Epithelial cell of esophagus (primary cell): ENCODE measurements around the gene TGM5.
A peak's percentile ranks its signal among the peaks of the same experiment; 100 is the strongest.

Experiments used
- DNase-seq: peaks from one replicate; pipeline ENCODE4 v3.0.0; 2010; ENCODE audit warnings: low read depth
- H3K4me3 ChIP-seq: 2 replicates; pipeline ENCODE4 v1.5.1; 2011; ENCODE audit warnings: mild to moderate bottlenecking, low read length, control low read depth
- TF ChIP-seq, protein P1 (sequence below): IDR thresholded peaks from 2 replicates; pipeline ENCODE4 v1.5.1; 2011; ENCODE audit warnings: low read depth, mild to moderate bottlenecking, low read length, control low read depth, inconsistent platforms; ENCODE audit not compliant: insufficient read depth; ENCODE audit errors: missing control alignments

Gene TGM5

DNA sequence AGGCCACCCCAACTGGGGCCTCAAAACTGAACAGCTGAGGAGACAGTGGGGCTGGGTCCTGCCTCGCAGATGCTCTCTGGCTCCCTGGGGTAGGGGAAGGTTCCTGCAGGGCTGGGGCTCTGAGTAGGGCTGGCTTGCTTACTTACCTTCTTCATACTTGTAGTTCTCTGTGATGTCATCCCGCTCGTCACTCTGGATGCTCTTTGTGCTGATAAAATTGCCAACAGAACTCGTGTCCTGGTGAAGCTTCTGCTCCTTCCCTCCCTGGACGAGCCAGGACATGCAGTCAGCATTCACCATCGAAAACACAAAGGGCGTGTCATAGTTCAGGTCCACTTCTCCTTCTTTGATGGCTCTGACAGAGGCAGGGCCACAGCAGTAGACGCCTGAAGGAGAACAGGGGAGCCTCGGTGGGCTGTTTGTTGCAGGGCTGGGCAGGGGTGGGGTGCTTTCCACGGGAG is 28.0 kb downstream of the TGM5 start:
- TF ChIP-seq, protein P1, sequence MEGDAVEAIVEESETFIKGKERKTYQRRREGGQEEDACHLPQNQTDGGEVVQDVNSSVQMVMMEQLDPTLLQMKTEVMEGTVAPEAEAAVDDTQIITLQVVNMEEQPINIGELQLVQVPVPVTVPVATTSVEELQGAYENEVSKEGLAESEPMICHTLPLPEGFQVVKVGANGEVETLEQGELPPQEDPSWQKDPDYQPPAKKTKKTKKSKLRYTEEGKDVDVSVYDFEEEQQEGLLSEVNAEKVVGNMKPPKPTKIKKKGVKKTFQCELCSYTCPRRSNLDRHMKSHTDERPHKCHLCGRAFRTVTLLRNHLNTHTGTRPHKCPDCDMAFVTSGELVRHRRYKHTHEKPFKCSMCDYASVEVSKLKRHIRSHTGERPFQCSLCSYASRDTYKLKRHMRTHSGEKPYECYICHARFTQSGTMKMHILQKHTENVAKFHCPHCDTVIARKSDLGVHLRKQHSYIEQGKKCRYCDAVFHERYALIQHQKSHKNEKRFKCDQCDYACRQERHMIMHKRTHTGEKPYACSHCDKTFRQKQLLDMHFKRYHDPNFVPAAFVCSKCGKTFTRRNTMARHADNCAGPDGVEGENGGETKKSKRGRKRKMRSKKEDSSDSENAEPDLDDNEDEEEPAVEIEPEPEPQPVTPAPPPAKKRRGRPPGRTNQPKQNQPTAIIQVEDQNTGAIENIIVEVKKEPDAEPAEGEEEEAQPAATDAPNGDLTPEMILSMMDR, result no peak
- peak; percentile 73 for DNase-seq
- no peak overlapping the region for H3K4me3 ChIP-seq

DNA sequence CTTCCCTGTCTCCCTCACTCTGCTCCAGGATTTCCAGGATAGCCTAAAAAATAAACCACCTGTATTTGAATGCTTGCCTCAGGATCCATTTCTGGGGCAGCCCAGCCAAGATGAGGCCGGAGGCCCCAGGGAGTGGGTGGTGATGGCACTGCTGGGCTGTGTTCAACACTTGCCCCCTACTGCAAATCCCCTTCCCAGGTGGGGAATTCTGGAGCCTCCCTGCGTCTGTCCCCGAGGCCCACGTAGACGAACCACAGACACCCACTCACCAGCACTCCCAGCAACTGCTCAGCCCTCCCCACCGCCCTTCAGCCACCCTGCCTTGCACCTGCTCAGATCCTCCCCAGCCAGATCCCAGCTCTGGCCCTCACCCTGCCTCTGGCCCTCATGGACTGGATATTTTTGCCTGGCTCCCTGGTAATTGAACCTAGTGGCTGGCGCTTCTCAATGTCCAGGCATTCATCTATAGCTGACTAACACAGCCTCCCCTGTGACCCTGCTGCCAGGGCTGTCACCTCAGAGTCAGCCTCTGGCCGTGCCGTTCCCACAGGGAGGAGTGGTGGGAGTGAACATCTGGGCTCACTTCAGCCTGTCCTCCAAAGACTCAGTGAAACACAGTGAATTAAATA is 28.8 kb downstream of the TGM5 start:
- DNase-seq, result no peak
- TF ChIP-seq, protein P1, result no peak
- no peak overlapping the region for H3K4me3 ChIP-seq

DNA sequence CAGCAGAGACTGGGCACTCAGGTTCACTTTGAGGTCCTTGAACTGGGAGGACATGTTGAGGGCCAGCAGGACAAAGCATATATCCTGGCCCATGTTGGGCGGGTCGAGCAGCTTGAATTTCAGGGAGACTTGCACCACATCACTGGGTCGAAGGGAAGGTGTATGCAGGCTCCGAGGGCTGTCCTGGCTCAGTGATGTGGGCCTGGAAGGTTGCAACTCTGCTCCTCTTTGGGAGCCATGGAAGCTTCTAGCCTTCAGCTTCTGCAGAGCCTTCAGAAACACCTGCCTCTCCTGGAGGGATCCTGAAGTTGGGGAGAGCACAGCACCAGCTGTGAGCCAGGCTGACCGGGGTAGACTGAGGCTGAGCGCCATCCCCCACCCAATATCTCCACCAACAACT is 31.2 kb downstream of the TGM5 start:
- DNase-seq, result no peak
- TF ChIP-seq, protein P1, result no peak
- H3K4me3 ChIP-seq, result no peak overlapping the region

DNA sequence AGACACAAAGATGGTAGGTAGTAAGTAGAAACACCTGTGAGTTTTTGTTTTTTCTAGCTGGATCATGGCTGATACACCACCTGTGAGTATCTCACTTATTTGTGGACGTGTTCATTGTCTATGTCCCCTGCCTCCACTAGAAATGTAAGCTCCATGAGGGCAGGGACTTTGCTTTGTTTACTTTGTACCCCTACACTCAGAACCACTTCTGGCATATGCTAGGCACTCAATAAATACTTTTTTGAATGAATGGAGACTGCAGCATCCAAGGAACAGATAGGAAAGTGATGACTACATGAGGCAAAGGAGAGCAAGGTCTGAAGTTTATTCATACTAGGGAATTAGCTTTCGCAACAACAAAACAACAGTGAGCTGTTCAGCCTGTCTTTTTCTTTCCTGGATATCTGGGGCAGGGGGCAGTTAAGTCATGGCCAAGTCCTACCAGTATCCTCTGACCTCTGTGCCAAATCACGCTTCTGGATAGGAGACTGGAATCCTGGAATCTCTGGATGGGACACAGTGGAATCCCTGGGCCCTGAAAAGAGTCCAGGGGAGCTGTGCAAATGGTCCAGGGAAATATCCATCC is 34.3 kb downstream of the TGM5 start:
- H3K4me3 ChIP-seq, result no peak overlapping the region
- peak; percentile 41 for DNase-seq
- TF ChIP-seq, protein P1, result no peak

DNA sequence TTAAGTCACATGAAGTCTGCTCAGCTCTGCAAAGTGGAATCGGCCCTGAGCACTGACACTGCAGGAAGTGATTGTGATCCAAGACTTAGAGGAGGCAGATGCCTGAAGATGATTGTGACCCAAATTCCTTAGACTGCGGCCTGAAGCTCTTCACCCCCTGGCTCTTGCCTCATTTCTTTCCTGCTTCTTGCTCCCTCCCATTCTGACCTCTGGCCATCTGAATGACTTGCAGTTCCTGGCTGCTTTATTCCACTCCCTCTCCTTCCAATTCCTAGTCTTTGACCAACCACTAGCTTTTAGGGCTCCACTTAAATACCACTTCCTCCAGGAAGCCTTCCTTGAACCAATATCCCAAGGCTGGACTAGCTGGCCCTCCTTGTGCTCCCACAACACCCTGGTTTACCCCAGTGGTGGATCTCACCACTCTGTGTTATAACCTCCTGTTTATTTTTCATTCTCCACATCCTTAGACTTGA is 36.0 kb downstream of the TGM5 start:
- no peak overlapping the region for H3K4me3 ChIP-seq
- TF ChIP-seq, protein P1, result no peak
- DNase-seq, result no peak

DNA sequence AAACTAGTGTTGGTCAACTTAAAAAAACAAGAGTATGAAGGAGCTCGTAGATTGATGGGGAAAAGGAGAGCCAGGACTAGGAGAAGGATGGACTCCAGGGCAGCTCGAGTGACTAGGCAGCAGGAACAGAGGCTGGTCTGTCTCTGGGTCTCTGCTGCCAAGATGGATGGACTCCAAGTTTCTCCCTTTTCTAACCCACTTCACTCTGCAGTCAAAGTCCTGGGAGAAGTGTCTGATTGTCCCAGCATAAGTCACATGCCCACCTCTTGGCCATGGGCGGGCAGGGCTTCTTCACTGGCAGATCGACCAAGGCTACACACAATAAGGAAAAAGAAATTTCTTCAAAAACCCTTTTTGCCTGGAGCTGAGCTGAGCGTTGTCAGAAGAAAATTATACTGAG is 36.8 kb downstream of the TGM5 start:
- DNase-seq, result no peak
- TF ChIP-seq, protein P1, result no peak
- no peak overlapping the region for H3K4me3 ChIP-seq
